Gastroesophageal sphincter (tissue), 3 donors: Measurements from ENCODE around the gene MPDZ.

Source experiments
- CTCF ChIP-seq, 4 experiments: fragments of 200-600 bp in 2 of 4; fragments of 450-650 bp in 2 of 4; sonication (generic) in 1 of 4; IDR thresholded peaks; one replicate each; pipeline ENCODE4 v1.5.1; 2017 to 2019; ENCODE audit warnings: antibody characterized with exemption in 4 of 4, mild to moderate bottlenecking in 2 of 4, moderate library complexity in 2 of 4
- EP300 ChIP-seq: sonication (generic); formaldehyde crosslinking; IDR thresholded peaks from one replicate; pipeline ENCODE4 v1.6.1; 2017; ENCODE audit warnings: antibody characterized with exemption, mild to moderate bottlenecking
- POLR2A ChIP-seq, 2 donors: fragments of 450-650 bp; IDR thresholded peaks; one replicate each; pipeline ENCODE4 v1.6.1; 2017; ENCODE audit warnings: antibody characterized with exemption in 2 of 2, mild to moderate bottlenecking in 2 of 2, moderate library complexity in 1 of 2
- POLR2AphosphoS5 ChIP-seq: sonication (generic); formaldehyde crosslinking; IDR thresholded peaks from one replicate; pipeline ENCODE4 v1.6.1; 2017; ENCODE audit warnings: antibody characterized with exemption

DNA sequence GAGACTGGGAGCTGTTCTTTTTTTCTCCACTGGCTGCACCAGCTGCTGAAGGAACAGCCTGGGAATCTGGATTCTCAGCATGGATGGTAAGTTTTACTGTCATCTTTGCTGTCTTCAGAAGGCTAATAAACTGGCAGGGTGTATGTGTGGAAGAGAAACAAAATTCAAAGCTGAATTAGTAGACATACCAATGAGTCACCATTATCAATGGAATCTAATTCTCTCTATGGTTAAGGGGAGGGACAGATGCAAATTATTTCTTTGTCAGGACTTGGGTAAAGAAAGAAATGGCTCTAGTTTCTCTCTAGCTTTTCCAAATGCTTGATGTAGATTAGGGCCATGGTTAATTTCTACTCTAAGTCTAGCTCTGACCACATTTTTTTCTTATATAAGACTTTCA lies 154.2 kb downstream of the MPDZ start:
- TF ChIP-seq CTCF (IDR thresholded peaks at IDR 0.05) (no peak), POLR2A (IDR thresholded peaks at IDR 0.05) (no peak), EP300 (no peak), POLR2AphosphoS5 (no peak)
